ENCODE data around the gene TNS2. TPM values are rescaled to one million over a fixed set of nuclear protein-coding genes. Genes with fewer than 3 reads are reported as not detected.

The TNS2 gene
- total RNA-seq, 1 experiment from 2014 or later = 95.7 TPM

DNA sequence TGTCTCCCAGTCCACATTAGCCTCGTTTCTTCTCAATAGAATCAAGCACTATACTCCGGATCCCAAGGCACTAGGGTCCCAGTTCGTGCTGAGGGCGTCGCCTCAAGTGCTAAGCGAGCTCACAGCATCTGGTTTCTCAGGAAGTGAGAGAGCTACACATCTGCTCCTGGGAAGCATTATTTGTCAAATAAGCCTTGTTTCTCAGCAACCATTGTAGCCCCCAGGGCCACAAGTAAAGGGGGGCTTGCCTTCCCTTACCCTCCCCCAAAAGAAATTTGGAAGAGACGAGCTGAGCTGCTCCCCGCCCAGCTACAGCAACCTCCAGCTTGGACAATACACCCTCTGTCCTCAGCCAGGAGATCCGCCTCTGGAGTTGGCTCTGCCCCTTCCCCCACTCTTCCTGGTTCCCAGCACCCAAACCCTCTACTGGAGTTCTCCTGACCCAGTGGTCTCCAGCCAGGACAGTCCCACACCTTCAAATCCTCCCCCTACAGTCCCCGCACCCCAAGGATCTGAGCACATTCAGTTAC, 5.7 kb upstream of the TNS2 start:
- no peak for DNase-seq (ENCODE audit: low read depth)

DNA sequence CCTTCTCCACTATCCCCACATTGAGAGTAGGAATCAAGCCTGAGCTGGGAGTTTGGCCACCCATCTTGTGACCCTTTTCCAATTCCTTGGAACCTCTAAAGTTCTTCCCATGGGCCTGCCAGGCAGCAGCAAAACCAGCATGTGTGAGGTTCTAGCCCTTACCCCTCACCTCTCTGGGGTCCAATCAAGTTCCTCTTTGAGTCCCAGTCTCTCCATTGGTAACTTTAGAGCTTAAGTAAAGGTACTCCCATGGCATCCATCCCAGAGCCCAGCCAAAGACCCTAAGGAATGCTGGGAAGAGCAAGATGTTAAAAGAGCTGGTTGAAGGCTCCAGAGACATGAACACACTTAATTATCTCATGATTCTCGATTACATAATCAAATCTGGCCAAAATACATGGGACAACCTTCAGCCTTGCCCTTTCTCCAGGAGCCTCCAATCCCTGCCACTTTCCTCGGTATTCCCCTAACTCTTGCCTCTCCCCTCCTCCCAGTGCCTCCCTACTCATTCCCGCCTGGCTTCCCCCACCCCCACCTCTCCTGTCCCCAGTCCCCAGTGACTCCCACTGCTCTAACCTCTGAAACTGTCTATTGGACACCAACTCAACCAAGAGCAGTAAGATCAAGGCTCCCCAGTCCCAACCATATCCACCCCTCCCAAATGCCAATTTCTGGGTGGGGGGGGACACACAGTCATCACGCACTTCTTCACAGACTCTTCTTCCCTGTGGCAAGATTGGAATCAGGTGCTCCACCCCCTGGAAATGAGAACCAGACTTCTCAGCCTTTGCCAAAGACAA, 4.8 kb upstream of the TNS2 start:
- DNase-seq (ENCODE audit: low read depth) = no peak

DNA sequence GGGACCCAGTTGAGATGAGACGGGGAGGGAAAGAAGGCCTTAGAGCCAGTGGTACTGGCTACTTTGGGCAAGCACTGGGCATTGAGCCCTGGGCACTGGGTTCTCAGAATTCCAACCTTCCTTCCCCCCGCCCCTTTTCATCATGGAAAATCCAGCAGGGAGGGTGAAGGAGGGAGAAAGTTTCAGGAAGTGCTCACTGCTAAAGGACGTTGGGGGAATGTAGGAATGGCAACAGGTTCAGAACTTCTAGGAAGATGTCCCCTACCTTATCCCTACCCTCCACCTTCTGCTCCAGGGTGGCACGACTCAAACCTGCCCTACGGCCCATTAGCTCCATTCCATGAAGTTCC, 4.2 kb upstream of the TNS2 start:
- no peak for DNase-seq (ENCODE audit: low read depth)

DNA sequence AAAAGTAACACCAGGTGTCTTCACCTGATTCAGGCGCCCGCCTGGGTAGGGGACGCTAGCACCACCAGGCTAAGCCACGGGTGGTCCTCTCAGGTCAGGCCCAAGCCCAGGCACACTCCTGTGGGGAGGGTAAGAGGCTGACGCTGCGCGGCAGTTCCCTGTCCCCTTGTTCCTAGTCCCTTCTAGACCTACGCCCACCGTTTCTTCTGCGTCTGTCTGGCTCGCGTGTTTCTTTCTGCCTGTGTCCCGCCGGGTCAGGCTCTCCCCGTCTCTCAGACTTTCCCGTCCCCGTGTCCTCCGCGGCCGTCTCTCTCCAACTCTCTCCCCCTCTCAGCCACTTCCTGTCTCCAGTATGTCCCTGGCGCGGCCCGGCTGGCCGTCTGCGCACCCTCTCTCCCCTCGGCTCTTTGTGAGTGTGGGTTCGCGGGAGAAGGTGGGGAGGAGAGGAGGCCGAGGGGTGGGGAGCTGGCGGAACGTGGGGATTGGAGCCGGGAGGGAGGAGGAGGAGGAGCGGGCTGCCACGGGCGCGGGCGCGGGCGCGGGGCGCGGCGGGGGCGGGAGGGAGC, 3.1 kb upstream of the TNS2 start:
- peak; percentile 79 for DNase-seq (ENCODE audit: low read depth)

DNA sequence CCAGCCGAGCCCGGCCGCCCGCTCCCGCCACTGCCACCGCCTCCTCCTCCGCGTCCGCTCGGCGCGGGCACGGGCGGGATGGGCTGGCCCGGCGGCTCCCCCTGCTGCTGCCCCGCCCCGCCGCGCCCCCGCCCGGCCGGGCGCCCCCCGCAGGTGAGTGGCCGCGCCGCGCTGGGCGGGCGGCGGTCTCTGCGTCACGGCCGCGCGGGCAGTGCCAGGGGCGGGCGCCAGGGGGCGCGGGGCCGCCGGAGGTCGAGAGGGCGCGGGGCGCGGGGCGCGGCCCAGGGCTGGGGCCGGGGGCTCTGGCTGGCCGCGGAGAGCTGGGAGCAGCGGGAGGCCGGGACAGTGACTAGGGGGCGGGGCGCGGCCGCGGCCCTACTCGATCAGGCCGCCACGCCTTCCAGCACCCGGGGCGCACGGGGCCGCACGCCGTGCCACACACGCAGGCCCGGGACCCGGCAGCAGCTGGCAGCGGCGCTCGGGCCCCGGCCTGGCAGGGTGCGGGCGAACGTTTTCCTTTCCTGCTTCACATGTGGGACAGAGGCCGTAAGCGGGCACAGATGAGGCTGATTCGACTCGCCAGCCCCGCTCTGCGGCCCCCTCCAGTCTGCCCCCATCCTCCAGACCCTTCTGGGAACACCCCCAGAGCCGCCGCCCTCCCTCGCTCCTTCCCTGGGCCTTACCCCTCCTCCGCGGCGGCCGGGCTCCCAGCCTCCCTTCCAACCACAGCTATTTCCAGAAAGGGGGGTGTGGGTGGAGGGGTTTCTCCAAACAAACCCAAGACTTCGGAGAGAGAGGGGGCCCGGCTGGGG, 2.4 kb upstream of the TNS2 start:
- DNase-seq (ENCODE audit: low read depth) = peak; percentile 70

DNA sequence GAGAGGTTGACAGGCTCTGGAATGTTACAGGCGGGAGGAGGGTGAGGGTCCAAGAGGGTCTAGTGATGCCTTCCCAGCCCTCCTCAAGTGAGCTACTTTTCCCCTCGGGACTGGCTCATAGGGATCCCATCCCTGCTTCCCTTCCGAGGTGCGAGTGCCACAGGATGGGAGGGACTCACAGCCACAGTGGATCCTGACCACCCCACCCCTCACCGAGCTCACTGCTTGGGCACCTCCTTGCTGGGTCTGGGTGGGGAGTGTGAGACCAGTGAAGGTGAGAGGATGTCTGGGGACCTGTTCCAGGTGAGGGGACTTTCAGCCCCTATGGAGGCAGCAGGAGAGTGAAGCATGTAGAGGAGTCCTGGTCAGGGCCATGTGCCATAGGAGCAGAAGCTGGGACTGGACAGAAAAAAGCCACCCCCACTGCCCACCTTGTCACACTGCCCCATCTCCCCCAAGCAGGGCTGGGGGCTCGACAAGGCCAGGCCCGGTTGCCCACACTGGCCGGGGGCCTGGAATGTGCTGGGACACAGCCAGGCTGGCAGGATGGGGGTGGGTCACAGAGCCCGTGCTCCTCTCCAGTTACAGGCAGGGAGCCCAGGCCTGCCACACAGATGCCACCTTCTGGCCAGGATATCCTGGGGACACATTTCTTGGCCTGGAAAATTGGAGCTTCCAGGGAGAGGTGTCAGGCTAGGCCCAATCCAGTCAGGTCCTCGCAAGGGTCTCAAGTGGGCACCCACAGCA, 1.7 kb upstream of the TNS2 start:
- DNase-seq (ENCODE audit: low read depth) = peak; percentile 56

DNA sequence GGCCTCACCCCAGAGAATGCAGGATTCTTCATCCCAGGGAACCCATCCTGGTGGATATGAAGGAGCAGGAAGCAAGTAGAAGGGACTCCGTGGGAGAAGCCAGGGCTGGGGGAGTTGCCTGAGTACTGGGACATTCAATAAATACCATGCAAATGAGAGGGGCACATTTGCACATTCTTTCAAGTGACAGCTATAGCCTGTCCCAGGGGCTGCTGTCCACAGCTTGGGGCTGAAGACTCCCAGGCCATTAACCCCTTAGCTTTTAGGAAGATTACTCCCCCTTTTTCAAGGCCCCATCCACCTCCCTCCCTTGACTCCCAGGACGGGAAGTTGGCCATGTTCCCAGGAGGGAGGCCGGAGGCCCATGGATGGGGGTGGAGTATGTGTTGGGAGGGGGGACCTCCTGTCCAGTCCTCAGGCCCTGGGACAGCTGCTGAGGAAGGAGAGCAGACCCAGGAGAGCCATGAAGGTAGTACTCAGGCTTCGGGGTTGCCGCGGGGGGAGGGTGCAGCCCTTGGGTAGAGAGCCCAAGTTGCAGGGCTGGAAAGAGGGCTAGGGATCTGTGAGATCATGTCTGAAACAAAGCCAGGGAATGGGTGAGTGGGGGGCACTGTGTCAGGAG, 974 bp upstream of the TNS2 start:
- DNase-seq (ENCODE audit: low read depth) = peak; percentile 80

DNA sequence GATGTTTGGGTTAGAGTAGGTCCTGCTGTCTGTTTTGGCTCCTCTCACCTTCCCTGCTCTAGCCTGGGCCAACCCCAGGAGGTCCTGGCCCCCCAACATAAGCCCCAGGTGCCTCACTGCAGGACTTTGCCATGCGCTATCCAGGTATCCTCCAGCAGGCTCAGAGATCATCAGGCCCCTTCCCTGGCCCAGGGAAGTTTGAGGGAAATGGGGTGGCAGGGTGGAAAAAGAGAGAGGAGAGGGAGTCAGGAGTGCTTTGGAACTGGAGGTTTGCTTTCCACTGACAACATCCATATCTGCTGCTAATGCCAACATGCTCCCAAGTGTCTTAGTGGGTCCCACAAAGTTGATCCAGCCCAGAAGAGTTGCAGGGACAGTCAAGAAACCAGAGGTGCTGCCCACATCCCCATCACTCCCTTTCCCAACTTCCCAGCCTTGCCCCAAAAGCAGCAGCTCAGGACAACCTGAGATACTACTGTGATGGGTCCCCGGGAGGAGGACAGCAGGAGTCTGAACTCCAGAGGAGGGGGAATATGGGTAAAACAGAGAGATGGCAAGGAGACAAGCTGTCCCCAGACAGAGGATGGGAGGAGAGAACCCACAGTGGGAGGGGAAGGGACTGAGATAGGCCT, 677 bp downstream of the TNS2 start:
- no peak for DNase-seq (ENCODE audit: low read depth)

DNA sequence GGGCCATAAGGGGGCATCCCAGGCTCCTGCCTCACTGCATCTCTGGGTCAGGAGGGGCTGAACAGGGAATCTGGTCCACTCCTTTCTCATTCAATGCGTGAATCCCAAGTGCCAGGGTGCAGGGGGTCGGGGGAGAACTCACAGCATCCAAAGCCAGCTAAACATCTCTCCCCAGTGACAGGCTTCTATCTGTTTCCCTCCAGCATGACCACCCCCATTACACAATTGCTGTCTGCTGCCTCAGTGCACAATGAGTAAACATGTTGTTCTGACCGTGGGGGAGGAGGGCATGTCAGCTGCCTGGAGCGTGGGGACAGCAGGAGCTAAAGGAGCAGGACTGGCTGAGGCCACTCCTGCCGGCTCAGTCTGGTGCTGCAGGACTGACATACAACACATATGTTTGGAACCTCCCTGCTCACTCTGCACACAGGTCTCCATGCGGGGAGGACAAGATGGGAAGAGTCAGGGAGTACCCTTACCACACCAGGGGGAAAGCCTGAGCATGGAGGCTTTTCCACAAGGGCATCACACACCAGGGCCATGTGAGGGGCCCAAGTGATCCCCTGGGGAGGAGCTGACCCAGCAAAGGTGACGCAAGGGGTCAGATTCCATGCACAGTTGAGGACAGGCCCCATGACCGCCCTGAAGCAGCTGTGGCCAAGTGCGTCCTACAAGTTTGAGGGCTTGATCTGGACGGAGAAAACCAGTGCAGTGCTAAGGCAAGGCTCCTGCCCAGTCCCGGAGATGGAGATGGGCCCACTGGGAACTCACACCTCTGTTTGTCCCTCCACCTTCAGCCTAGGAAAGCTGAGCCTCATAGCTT, 1.4 kb downstream of the TNS2 start:
- peak; percentile 86 for DNase-seq (ENCODE audit: low read depth)

DNA sequence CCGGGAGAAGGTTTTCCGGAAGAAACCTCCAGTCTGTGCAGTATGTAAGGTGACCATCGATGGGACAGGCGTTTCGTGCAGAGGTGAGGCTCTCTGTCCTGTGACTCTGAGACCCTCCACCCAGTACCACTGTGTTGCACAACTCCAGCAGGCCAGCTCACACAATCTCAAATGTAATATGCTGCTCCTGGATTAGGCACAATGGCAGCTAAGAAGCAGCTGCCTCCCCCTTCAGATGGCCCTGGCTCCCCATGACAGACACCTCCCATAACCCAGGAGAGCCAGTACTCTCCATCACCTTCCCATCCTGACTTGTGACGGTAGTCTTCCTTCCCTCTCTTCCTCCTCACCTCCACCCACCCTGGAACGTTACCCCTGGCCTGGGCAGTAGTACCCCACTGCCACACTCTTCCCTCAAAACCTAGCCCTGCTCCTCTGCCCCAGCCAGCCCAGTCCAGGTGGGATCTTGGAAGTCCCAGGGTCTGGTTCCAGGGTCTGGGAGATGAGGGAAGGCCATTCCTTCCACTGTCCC, 2.1 kb downstream of the TNS2 start:
- no peak for DNase-seq (ENCODE audit: low read depth)

DNA sequence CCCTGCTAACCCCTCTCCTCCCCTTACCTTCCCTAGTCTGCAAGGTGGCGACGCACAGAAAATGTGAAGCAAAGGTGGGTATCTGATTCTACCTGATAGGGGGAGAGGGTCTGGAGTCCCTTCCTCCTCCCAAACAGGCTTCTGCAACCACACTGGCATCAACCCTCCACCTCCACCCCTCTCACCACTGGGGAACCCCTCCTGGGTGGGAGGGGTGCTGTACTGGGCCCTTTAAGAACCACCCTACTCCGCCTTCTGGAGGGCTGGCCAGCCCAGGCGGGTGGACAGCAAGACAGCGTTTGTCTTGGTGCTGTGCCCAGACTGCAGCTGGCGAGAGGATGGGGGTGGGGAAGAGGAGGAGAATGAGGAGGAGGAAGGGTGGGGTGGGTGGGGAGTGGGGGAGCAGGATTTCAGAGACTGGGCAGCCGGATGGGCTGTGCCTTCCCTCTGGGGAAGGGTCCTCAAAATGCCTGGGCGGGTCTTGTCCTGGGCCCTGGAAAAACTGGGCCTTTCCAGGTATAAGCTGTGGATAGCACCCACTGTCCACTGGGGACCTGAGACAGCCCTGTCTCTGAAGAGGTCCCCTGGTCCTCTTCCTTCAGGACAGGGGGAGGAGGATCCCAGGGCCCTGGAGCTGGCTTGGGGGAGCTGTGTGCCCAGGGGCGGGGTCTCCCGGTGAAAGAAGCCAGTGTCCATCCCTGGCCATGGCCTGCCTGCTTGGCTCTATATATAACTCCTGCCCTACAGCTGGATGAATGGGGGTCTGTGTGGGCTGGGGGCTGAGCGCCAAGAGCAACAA, 2.8 kb downstream of the TNS2 start:
- peak; percentile 86 for DNase-seq (ENCODE audit: low read depth)

DNA sequence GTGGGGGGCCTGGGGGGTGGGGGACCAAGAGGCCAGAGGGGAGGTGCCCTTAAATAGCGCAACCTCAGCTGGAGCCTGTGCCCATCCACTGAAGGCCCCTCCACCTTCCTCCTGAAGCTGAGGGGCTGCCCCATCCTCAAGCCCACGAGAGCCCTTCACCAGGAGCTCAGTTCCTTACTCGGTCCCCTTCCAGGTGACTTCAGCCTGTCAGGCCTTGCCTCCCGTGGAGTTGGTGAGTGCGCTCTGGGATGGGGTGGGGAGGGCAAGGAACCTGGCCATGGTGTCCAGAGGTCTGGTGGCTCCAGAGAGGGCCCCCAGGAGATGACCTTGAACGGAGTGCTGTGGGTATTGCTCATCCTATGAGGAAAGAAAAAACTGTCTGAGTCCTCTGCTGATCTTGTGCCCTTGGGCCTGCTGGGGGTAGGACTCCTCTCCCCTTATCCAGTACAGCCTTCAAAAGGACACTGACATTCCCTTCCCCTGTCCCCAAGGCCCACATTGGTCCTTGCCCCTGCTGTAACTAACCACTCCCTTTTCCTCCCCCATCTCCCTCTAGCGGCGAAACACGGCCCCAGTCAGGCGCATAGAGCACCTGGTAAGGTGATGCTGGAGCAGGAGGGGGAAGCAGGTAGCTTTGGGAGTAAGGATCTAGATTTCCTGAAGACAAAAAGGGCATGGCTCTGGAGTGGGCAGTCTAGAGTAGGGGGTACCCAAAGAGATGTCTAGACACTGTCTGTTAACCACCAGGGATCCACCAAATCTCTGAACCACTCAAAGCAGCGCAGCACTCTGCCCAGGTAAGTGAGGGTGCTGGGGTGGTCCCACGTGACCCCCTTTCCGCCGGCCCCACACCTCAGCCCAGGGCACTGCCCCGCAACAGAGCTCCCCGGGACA, 3.6 kb downstream of the TNS2 start:
- DNase-seq (ENCODE audit: low read depth) = no peak

DNA sequence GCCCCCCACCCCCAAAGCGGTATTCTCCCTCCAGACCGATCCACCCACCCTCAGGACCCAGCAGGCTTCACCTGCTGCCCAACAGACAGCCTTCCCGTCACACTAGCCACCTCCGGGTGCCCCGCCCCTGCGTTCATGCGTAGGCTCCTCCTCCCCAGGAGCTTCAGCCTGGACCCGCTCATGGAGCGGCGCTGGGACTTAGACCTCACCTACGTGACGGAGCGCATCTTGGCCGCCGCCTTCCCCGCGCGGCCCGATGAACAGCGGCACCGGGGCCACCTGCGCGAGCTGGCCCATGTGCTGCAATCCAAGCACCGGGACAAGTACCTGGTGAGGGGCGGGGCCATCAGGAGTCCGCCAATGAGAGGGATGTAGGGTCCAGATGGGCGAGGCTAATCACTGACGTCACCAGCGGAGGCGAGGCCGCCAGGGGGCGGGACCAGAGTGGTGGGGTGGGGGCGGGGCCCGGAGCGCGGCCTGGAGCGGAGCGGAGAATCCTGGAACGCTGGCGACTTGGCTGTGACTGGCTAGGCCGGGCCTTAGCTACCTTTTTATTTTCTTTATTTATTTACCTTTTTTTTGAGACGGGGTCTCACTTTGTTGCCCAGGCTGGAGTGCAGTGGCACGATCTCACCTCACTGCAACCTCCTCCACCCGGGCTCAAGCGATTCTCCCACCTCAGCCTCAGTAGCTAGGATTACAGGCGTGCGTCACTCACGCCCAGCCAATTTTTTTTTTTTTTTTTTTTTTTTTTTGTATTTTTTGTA, 4.4 kb downstream of the TNS2 start:
- no peak for DNase-seq (ENCODE audit: low read depth)

DNA sequence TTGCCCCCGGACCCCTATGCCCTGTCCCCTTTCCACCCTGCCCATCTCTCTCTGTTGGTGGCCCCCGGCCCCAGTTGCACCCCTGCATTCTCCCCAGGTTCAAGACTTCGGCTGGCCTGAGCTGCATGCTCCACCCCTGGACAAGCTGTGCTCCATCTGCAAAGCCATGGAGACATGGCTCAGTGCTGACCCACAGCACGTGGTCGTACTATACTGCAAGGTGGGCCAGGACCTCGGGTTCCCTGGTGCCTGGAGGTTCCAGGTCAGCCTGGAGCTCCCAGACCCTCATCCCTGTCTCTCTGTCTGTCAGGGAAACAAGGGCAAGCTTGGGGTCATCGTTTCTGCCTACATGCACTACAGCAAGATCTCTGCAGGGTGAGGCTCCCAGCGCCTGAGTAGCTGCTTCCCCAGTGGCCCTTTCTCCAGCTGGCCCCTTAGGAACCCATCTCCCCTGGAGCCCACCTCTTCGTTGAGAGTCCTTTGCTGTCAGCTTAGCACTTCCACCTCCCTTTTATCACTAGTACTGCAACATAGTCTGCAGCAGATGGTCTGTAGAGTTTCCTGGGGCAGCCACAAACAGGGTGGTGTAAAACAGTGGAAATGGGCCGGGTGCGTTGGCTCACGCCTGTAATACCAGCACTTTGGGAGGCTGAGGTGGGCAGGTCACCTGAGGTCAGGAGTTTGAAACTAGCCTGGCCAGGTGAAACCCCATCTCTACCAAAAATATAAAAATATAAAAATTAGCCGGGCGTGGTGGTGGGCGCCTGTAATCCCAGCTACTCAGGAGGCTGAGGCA, 5.8 kb downstream of the TNS2 start:
- DNase-seq (ENCODE audit: low read depth) = no peak

DNA sequence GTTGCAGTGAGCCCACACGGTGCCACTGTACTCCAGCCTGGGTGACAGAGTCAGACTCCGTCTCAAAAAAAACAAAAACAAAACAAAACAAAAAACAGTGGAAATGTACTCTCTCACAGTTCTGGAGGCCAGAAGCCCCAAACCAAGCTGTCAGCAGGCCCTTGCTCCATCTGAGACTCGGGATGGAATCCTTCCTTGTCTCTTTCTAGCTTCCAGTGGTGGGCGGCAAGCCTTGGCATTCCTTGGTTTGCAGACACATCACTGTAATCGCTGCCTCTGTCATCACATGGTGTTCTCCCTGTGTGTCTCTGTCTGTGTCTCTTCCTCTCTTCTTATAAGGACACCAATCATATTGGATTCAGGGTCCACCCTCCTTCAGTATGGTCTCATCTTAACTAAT, 6.4 kb downstream of the TNS2 start:
- DNase-seq (ENCODE audit: low read depth) = no peak

DNA sequence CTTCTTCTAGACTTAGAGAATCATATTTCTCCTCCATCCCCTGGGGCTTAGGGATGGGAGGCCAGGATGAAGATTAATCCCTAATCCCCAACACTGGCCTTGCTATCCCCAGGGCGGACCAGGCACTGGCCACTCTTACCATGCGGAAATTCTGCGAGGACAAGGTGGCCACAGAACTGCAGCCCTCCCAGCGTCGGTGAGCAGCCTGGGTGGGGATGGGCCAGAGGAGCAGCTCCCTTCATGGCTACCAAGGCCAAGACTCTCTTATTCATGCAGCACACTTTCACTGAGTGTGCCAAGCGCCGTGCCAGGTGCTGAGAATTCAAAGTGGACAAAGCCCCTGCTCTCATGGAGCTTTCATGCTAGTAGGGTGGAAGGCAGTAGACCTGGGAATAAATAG, 7.0 kb downstream of the TNS2 start:
- DNase-seq (ENCODE audit: low read depth) = no peak

Data from LHCN-M2 (cell line).